Right lung (tissue), 5 donors: Measurements from ENCODE around the gene GSDME. TPM values are rescaled to one million over a fixed set of nuclear protein-coding genes. Genes with fewer than 3 reads are reported as not detected.
"Not testable (repeated sequence)": the region's sequence is repeated elsewhere in the genome, so short reads cannot be mapped to it uniquely, and the experiment has no call there.

ENCODE experiments used
- DNase-seq, 2 donors: peaks; one replicate each; pipeline ENCODE4 v3.0.0-alpha.2; 2013
- polyA plus RNA-seq, 5 donors: library from polyadenylated mRNA; unstranded; fragments of 120-200 nt; gene quantifications; one replicate each; pipeline versions ENCODE4 v1.2.1 to v1.2.3, GENCODE V29; 2013; ENCODE audit warnings: inconsistent platforms in 1 of 5, low replicate concordance in 1 of 5; ENCODE audit not compliant: insufficient read length in 5 of 5, insufficient read depth in 1 of 5

GSDME gene
- polyA plus RNA-seq, 5 donors = 9.3 to 16.7 (median 12.1) TPM

DNA sequence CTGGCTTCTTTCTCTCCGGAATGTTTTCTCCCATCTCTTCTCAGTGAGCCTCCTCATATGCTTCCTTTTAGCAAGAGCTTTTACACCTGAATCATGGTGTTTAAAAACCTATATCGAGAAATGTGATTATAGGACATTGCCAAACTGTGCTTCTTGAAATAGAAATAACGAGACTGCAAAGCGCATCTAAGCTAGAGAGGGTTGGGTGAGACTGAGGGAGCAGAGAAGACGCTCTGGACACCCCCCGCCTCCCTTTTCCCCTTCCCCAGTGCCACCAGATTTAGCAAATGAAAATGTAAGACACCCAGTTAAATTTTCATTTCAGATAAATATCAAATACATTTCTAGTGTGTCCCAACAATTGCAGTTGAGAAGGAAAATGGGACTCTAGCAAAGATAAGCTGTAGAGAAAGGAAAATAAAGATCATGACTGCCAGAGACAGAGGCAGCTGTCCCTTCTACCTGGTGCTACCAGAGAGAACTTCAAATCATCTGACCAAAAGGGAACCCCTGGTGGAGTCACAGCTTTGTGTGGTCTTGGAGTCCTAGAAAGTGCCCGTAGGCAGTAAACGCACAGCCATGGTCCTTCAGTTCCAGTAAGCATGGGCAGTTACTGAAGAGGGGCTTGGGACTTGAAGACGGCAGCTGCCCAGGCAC, 14.6 kb downstream of the GSDME start:
- no peak for DNase-seq

GRCh38 chr7:24741679-24742505, 15.4 kb downstream of the GSDME start:
- DNase-seq = no peak

GRCh38 chr7:24740871-24741270, 16.4 kb downstream of the GSDME start:
- no peak for DNase-seq

DNA sequence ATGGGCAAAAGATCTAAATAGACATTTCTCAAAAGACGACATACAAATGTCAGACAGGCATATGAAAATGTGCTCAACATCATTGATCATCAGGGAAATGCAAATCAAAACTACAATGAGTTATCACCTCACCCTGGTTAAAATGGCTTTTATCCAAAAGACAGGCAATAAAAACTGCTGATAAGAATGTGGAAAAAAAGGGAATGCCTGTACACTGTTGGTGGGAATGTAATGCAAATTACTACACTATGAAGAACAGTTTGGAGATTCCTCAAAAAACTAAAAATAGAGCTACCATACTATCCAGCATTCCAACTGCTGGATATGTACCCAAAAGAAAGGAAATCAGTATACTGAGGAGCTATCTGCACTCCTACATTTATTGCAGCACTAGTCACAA, 18.0 kb downstream of the GSDME start:
- no peak for DNase-seq

DNA sequence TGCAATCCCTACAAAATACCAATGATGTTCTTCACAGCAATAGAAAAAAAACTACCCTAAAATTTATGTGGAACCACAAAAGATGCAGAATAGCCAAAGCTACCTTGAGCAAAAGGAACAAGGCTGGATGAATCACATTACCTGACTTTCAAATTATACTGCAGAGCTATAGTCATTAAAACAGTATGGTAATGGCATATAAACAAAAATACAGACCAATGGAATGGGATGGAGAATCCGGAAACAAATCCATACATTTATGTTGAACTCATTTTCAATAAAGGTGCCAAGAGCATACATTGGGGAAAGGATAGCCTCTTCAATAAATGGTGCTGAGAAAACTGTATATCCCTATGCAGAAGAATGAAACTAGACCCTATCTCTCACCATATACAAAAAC, 18.7 kb downstream of the GSDME start:
- no peak for DNase-seq

DNA sequence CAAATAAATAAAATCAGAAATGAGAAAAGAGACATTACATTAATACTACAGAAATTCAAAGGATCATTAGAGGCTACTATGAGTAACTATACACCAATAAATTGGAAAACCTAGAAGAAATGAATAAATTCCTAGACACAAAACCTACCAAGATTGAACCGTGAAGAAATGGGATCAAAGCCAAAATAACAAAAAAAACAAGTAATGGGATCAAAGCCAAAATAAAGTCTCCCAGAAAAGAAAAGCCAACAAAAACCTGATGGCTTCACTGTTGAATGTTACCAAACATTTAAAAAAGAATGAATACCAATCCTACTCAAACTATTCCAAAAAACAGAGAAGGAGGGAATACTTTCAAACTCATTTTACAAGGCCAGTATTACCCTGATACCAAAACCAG, 20.0 kb downstream of the GSDME start:
- no peak for DNase-seq

- not testable (repeated sequence) for DNase-seq
Measured at GRCh38 chr7:24735594-24735993, 21.7 kb downstream of the GSDME start.

DNA sequence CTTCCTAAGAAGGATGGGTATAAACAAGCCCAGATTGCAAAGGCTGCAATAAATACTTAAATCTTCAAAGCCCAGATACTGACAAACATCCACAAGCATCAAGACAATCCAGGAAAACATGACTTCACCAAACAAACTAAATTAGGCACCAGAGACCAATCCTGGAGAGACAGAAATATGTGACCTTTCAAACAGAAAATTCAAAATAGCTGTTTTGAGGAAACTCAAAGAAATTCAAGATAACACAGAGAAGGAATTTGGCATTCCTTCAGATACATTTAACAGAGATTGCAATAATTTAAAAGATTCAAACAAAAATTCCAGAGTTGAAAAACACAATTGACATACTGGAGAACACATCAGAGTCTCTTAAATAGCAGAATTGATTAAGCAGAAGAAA, 23.0 kb downstream of the GSDME start:
- DNase-seq = no peak

DNA sequence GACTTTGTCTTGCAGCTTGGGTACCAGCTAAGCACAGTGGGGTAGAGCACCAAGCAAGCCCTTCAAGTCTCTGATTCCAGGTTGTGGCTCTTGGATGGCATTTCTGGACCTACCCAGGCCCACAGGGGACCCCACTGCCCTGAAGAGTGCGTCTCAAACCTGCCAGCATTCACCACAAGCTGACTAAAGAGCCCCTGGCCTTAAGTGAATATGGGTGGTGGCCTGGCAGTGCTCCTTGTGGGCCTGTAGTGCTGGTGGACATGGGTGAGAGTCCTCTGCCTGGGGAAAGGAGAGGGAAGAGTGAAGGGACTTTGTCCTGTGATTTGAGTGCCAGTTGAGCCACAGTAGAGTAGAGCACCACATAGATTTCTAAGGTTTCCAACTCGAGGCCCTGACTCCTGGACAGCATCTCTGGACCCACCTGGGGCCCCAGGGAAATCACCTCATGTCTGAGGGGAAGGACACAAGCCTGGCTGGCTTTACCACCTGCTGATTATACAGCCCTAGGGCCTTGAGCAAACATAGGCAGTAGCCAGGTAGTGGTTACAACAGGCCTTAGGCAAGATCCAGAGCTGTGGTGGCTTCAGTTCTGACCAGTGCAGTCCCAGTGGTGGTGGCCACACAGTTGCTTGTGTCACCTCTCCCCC, 23.7 kb downstream of the GSDME start:
- no peak for DNase-seq

- DNase-seq = no peak
Measured at GRCh38 chr7:24732646-24733413, 24.4 kb downstream of the GSDME start.

DNA sequence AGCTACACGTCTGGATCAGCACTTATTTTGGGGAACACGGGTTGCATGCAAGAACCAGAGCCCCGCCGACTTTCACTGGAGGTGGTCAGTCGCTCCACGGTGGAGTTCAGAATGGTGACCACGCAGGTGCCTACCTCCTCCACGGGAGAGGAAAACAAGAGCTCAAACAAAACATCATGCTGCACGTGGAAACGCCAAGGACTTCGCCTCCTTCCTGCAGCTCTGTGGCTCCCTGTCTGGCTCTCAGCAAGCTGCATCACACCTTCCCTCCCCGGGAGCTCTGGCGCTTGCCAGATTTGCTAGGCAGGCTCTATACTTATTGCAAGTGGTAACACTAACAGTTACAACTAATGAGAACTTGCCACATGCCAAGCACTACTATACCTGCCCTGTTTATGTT, 26.0 kb downstream of the GSDME start:
- DNase-seq = no peak

DNA sequence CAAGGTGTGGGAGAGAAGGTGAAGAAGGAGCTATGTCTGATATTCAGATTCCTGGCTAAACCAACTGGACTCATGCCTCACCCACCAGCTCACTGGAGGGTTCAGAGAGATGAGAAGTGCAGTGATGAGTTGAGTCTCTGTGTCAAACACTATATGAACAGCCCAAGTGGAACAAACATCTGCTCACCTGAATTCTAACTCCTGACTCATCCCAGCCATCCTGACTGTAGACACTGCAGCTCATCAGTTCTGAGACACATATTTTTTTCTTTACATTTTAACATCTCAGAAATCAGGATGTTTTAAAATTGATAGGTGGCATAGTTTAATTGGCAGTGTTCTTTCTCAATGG, 27.3 kb downstream of the GSDME start:
- DNase-seq = no peak

GRCh38 chr7:24729365-24730017, 27.8 kb downstream of the GSDME start:
- no peak for DNase-seq

GRCh38 chr7:24728503-24729364, 28.5 kb downstream of the GSDME start:
- DNase-seq = no peak

DNA sequence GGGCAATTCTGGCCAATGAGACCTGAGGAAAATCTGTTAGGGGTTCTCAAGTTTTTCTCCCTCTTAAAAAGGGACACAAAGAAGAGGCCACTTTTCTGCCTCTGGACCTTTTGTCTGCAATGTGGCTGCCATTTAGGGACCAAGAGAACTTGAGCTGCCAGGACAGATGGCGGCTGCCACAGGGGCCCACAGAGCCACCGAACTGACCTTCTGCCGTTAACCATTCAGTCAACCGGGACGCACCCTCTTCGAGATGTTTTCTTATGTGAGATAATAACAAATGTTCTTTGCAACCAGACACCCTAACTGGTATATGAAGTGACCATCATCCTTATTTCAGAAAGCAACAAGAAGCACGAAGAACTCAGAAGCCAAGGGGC, 29.2 kb downstream of the GSDME start:
- no peak for DNase-seq

DNA sequence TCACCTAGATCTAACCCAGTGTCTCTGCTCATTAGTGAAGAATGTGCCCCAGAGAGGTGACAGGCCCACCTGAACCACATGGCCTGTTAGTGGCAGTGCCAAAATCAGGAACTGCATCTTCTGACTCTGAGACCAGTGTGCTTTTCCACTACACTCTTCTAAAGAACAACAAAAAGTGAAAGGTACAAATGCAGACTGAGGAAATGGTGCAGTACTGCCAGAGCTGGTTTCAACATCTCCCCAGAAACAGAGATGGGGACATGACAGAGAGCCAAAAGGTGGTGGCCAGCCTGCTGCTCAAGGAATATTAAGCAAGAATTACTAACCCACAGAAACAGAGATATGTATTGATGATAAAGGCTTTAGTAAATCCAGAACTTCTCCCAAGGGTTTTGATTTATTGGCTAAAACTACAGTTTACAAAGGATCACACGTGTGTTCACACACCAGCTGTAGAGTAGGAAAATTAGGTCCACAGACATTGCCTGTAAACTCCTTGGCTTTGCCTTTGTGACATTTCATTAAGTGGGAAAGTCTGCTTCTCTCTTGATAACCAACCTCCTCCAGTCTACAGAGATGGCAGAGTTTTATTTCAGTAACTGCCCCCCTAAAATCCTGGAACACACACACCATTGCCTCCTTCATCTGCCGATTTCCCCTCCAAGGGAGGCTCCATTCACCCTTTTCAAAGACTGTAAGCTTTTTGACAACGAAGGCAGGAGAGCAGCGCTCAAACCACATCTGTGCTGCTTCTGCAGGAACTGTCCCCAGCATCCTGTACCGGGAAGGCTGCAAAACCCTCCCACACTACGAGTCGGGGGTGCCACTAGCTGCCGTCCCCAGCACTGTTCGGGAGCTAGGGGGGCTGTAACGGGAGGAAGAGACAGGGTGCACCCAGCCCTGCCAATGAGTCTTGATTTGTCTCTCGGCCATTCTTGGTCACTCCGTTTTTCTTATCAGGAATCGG, 29.8 kb downstream of the GSDME start:
- DNase-seq = no peak

DNA sequence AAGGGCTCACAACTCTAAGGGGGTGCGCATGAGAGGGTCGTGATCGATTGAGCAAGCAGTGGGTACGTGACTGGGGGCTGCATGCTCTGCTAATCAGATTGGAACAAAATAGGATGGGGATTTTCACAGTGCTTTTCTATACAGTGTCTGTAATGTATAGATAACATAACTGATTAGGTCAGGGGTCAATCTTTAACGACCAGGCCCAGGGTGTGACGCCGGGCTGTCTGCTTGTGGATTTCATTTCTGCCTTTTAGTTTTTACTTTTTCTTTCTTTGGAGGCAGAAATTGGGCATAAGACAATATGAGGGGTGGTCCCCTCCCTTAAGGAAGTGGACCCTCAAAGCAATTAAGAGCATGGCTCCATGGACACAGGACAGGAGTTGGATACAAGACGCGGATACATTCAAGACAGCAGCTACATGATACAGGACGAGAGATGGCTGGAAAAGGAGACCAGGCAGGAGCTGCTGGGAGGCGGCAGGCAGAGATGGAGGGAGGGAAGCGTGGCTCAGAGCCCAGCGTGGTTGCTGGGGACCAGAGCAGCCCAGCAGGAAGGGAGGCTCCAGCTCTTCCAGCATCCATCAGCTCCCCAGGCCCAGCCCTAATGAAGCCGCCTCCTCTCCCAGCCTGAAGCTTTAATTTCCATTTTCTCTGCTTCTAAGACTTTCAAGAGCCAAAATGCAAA, 31.6 kb downstream of the GSDME start:
- DNase-seq = no peak

GRCh38 chr7:24724451-24725190, 32.6 kb downstream of the GSDME start:
- DNase-seq = no peak
